ENCODE results near the gene FAM3D.
"Not testable (repeated sequence)": the region's sequence is repeated elsewhere in the genome, so short reads cannot be mapped to it uniquely, and the experiment has no call there.

Gene FAM3D

GRCh38 chr3:58683001-58683458, 16.5 kb upstream of the FAM3D start:
- DNase-seq (ENCODE audit: low spot score), result no peak

DNA sequence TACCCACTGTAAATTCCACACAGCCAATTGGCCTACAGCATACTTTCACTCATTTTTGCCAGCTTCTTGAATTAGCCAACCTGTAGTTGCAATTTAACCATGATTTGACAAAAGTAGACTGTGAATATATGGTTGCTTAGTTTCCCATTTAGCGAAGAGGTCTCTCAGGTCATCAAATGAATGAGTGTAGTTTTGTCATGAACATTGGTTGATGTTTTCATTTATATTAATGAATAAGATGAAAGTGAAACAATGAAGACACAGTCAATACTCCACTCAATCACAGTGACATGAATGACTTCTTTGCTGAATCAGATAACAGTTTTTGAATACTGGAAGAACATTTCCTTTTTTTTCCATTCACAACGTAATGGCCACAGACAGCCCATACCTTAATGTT, 15.3 kb upstream of the FAM3D start:
- DNase-seq (ENCODE audit: low spot score), result no peak

DNA sequence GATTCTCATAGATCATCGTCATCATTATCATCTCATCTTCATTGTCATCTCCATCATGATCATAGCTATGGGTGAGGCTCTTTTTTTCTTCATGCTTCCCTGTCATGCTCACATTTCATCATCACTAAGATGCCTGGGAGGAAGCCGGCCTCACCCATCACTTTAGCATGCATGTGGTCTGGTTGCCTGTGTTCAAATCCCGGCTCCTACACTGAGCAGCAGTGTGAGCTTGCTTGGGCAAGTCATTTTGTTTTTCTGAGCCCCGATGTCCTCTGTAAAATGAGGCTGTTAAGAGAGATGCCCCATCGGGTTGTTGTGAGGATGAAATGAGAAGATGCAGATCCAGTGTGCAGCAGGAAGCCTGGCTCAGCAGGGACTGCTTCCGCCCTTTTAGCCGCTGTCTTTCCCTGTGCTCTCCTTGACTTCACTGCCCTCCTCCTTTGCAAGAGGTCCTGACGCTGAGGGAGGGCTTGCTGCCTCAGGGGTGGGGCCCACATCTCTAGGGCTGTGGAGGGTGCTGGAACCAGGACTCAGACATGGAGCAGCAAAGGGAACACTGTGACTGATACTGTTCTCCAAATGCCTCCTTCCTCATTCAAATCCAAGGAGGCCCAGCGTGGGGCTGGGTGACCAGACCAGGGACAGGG, 14.4 kb upstream of the FAM3D start:
- DNase-seq (ENCODE audit: low spot score), result no peak

- no peak for DNase-seq (ENCODE audit: low spot score)
Measured at GRCh38 chr3:58679974-58680666, 13.5 kb upstream of the FAM3D start.

DNA sequence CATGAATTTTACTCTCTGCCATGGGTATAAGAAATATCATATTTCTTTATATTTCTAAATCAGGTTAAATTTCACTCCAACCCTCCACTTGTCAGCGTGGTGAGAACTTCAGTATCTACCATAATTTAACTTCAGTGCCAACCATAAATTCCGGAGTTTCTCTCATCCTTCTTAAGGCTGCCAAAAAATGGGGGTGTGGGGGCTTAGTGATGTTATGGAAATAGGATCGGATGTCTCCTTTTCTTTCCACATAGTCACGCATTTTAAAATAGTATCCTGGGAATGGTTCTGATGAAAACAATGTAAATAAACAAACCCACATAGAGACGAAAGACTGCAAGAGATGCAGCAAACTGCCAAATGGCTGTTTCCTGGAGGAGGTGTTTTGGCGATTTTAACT, 12.9 kb upstream of the FAM3D start:
- no peak for DNase-seq (ENCODE audit: low spot score)

DNA sequence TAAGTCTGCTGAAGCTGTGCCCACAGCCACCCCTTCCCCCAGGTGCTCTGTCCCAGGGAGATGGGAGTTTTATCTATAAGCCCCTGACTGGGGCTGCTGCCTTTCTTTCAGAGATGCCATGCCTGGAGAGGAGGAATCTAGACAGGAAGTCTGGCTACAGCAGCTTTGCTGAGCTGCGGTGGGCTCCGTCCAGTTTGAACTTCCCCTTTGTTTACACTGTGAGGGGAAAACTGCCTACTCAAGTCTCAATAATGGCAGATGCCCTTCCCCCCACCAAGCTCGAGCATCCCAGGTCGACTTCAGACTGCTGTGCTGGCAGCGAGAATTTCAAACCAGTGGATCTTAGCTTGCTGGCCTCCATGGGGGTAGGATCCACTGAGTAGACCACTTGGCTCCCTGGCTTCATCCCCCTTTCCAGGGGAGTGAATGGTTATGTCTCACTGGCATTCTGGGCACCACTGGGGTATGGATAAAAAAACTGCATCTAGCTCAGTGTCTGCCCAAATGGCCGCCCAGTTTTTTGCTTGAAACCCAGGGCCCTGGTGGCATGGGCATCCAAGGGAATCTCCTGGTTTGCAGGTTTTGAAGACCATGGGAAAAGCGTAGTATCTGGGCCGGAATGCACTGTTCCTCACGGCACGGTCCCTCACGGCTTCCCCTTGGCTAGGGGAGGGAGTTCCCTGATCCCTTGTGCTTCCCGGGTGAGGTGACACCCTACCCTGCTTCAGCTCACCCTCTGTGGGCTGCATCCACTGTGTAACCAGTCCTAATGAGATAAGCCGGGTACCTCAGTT, 11.8 kb upstream of the FAM3D start:
- DNase-seq (ENCODE audit: low spot score), result not testable (repeated sequence)

- no peak for DNase-seq (ENCODE audit: low spot score)
Measured at GRCh38 chr3:58672880-58673279, 6.3 kb upstream of the FAM3D start.

DNA sequence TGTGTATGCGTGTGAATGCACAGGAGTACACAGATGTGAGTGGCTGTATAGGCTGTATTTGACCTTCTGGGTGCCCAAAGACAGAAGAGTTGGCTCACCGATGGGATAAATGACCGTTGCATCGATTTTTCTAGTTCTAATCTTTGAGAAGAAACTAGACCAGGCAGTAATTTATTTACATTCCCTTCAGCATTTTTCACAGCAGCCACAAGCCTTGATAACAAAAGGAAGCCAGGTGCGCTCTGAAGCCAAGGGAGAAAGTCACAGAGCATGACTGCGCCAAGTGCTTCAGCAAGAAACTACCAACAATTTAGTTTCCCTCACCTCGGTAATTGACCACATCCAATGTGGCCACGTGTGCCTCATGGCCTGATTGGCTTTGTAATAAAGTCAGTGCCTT, 5.9 kb upstream of the FAM3D start:
- no peak for DNase-seq (ENCODE audit: low spot score)

- no peak for DNase-seq (ENCODE audit: low spot score)
Measured at GRCh38 chr3:58670506-58671135, 4.0 kb upstream of the FAM3D start.

- DNase-seq (ENCODE audit: low spot score), result no peak
Measured at GRCh38 chr3:58668247-58668646, 1.7 kb upstream of the FAM3D start.

- DNase-seq (ENCODE audit: low spot score), result no peak
Measured at GRCh38 chr3:58667704-58668103, 1.1 kb upstream of the FAM3D start.

DNA sequence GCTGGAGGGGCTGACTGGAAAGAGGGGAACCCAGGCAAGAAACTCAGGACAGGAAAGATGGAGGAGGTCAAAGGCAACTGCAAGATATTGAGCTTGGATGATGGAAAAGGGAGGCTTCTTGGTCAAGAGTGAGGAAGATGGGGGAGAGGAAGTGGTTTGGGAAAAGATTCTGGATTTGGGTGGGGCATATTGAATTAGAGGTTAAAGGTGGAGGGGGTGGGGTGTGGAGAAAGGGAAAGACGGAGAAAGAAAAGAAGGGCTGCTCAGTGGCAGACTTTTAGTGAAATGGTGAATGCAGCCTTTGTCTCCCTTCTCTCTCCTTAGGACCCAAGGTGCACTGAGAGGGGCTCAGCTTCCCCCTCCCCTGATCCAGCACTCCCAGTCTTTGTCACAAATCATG, 655 bp upstream of the FAM3D start:
- DNase-seq (ENCODE audit: low spot score), result no peak

- no peak for DNase-seq (ENCODE audit: low spot score)
Measured at GRCh38 chr3:58665405-58665804, 1.2 kb downstream of the FAM3D start.

DNA sequence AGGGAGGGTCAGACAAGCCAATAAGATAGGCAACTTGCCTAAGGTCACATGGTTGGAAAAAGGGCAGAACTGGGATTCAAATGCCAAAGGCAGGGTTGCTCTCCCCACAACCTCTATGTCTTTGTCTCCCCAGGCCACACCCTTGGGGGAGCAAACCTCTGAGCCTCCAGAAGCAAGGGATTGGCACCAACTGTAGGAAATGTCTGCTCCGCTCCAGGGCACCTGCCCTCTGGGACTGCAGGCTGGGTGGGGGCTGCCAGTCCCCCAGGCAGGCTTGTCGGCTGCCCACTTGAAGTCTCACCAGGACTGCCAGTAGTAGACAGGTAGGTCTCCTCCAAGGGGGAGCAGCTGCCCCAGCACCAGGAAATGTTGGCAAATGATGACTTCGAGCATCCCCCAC, 2.0 kb downstream of the FAM3D start:
- DNase-seq (ENCODE audit: low spot score), result no peak

GRCh38 chr3:58661836-58662420, 4.6 kb downstream of the FAM3D start:
- no peak for DNase-seq (ENCODE audit: low spot score)

DNA sequence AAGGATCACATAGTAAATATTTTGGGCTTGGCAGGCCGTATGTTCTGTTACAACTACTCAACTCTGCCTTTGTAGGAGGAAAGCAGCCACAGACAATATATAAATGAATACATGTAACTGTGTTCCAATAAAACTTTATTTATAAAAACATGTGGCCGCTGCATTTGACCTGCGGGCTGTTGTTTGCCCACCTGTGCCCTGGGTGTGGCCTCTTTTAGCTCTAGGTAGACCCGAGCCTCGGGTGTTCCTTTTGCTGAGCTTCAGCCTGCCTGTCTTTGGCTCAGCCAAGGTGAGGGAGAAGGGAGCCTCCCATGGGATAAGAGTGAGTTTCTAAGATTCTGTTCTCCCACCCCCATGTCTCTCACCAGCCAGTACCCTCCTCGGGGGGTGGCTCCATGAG, 5.6 kb downstream of the FAM3D start:
- no peak for DNase-seq (ENCODE audit: low spot score)

DNA sequence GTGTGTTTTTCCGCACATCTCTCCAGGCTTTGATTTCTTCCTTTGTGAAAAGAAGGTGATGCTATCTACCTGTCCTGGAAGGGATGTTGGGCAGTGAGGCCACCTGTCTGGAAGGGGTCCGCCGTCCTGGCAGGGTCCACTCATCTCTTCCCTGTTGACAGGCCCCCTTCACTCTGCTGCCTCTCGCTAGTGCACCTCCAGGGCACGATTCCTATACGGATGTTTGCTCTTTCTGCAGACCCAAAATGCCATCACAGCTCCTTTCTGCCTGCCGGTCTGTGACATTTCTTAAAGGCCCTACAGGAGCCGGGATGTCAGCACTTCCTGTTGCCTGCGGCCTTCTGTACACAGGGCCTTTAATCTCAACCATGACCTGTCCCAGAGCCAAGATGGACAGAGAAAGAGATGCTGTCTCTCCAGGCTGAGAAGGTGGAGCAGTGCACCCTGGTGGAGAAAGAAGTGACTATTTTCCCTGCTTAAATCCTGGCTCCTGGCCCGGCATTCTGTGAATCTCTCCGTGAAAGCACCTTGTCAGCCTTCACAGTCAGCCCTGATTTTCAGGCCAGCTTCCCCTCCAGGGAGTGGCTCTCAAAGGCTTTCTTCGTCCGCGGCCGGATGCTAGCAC, 7.4 kb downstream of the FAM3D start:
- no peak for DNase-seq (ENCODE audit: low spot score)

- DNase-seq (ENCODE audit: low spot score), result no peak
Measured at GRCh38 chr3:58658508-58658907, 8.1 kb downstream of the FAM3D start.

DNA sequence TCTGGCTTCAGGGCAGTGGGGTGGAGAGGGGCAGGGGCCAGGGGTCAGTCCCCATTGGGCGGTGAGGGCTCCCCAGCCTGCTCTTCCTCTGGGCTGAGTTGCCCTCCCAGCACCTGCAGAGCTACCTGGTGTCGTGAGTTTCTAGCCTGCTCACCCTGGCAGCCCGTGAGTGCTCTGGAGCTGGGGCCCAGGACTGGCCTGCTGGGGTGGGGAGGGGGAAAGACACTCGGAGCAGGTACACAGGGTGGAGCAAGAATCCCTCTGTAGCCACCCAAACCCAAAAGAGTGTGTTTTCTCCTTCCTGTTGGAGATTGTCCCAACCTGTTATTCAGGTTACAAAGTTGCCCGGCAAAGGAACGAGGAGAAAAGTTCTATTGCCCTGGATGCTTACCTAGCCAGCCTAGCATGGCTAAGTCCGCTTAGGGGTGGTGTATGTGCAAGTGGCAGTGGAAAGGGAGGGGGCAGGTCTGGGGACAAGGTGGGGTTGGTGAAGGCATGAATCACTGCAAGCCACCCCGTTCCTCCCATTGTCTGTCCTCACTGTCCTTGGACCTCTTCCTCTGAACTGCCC, 8.9 kb downstream of the FAM3D start:
- DNase-seq (ENCODE audit: low spot score), result no peak

DNA sequence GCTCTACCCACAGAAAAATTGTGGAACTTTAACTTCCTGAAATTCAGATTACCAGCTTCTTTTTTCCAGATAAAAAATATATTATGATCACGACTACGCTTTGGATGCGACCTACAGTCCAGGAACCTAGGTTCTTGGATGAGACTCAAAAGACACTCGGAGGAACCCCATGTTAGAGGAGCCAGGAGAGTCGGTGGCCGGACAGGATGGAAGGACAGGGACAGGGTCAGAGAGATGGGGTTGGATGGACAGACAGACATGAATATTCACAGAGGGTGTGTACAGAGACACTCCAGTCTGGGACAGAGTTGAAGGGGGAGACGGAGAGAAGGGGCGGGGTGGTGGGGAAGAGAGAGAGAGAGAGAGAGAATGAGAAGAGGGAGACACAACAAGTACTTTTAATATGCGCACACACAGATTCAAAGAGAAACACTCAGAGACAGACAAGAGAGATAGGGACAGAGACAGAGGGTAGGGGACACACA, 9.5 kb downstream of the FAM3D start:
- no peak for DNase-seq (ENCODE audit: low spot score)

DNA sequence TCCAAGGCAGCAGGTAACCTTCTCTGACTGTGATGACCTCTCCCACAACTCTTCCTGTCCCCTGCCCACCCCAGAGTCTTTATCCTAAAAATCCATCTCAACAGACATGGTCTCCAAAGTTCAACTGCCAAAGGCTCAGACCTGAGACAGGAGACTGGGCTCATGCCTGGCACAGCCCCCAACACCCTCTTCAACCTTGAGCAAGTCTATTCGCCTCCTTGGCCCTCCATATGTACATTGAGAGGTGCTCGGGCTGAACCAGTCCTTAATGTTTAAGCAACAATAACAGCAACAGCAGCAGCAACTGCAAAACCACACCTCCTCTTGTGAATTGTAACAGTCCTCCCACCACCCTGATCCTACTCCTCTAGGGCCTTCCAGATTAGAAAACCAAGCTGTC, 9.9 kb downstream of the FAM3D start:
- no peak for DNase-seq (ENCODE audit: low spot score)

Data from putamen (tissue), 1 donor.